Adrenal gland (tissue), 12 donors: ENCODE measurements around the gene AGBL4. TPM values are rescaled to one million over a fixed set of nuclear protein-coding genes. Genes with fewer than 3 reads are reported as not detected.

ENCODE experiments used
- DNase-seq, 7 donors: peaks; one replicate each; pipeline ENCODE4 v3.0.0-alpha.2; 2019 to 2020
- H3K27ac ChIP-seq, 5 donors: fragments of 200-600 bp; sonication (generic) in 4 of 5; 1 replicate in 3 of 5; 2 replicates in 2 of 5; pipeline versions ENCODE4 v1.5.1 to v1.8.0; 2016 to 2020; ENCODE audit warnings: mild to moderate bottlenecking in 1 of 5
- H3K27me3 ChIP-seq: fragments of 200-600 bp; 2 replicates; pipeline ENCODE4 v1.8.0; 2021
- H3K36me3 ChIP-seq, 2 donors: fragments of 200-600 bp; replicated peaks in 1 of 2; 1 replicate in 1 of 2; 2 replicates in 1 of 2; pipeline versions ENCODE4 v1.5.1 to v1.8.0; 2018 to 2022
- H3K4me1 ChIP-seq, 2 donors: fragments of 200-600 bp; replicated peaks in 1 of 2; 1 replicate in 1 of 2; 2 replicates in 1 of 2; pipeline versions ENCODE4 v1.5.1 to v1.8.0; 2018 to 2021
- H3K4me3 ChIP-seq, 4 donors: fragments of 200-600 bp; sonication (generic) in 3 of 4; one replicate each; pipeline ENCODE4 v1.5.1; 2016 to 2018
- H3K9me3 ChIP-seq, 3 donors: fragments of 200-600 bp; sonication (generic) in 1 of 3; replicated peaks in 1 of 3; 1 replicate in 2 of 3; 2 replicates in 1 of 3; pipeline versions ENCODE4 v1.5.1 to v1.8.0; 2016 to 2021
- POLR2A ChIP-seq, 2 donors: fragments of 450-650 bp; IDR thresholded peaks; one replicate each; pipeline ENCODE4 v1.6.1; 2017; ENCODE audit warnings: antibody characterized with exemption in 2 of 2, mild to moderate bottlenecking in 2 of 2, moderate library complexity in 1 of 2
- WGBS, 4 donors: extraction: QIAGEN DNeasy Blood & Tissue Kit in 2 of 4; methylation state at CpG; one replicate each; pipeline versions ENCODE4 v1.1.5 to v1.1.7; 2013 to 2017; 5-methylcytosine and 5-hydroxymethylcytosine counted together
- intact Hi-C, 2 donors: fragments of 100-400 bp; cut with DNase I; formaldehyde crosslinking; loops; one replicate each; pipeline versions ENCODE4 v1.14.1 to v1.15.0; 2022 to 2023
- polyA plus RNA-seq, 3 donors: library from polyadenylated mRNA; stranded (reverse); fragments of 200-250 nt in 2 of 3; fragments of 350-450 nt in 1 of 3; fragmentation: Illumina TruSeq in 1 of 3; extraction: RNeasy Lipid Tissue Mini Kit (QIAGEN cat#74804) in 1 of 3; gene quantifications; one replicate each; pipeline ENCODE4 v1.2.3, GENCODE V29; 2013 to 2014
- total RNA-seq, 9 donors: library from RNA; depleted of rRNA in 4 of 9; stranded (reverse); fragments of >200 nt in 4 of 9; fragments of 120-200 nt in 1 of 9; fragmentation: NEBNext Ultra II Directional in 1 of 9; extraction: Animal tissue kit (Norgen Biotek cat#: 25700) in 1 of 9; gene quantifications; one replicate each; pipeline versions ENCODE4 v1.1.0 to v1.2.4, GENCODE V29; 2013 to 2023
- TF ChIP-seq, protein P1 (sequence below), 6 experiments: fragments of 450-650 bp in 4 of 6; fragments of 200-600 bp in 2 of 6; sonication (generic) in 1 of 6; IDR thresholded peaks; 1 replicate in 5 of 6; 2 replicates in 1 of 6; pipeline versions ENCODE4 v1.5.1 to v1.8.0; 2016 to 2021; ENCODE audit warnings: antibody characterized with exemption in 6 of 6, mild to moderate bottlenecking in 2 of 6, moderate library complexity in 1 of 6
- donor health status: healthy with polysubstance abuse.
- donor health status: Bipolar disorder and iron deficiency.
- donor health status: DM: yes; HTN: yes; CAD: no.
- donor health status: DM: no; HTN: no; CAD: no.
- donor health status: DM: no; HTN: no; CAD: no.
- donor health status: DM: yes; HTN: yes; CAD: no.

AGBL4 gene
- total and polyA plus RNA-seq, 12 donors, result 0.10 to 1.9 (median 0.80) TPM; not detected in 2

DNA sequence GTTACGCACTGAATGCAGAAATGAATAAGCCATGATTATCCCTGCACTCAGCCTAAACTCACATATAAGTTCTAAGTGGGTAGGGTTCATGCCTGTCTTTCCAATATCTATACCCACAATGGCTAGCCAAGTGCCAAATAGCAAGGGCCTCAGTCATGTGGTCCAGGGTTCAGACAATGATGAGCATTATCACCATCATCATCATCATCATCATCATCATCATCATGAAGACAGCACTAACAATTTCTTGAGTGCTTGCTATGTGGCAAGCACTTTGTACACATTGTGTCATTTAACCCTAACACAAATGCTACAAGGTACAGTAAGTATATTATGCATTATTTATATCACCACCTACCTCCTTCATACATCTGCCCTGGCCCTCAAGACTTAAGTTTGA lies 500.0 kb downstream of the AGBL4 start:
- Histone ChIP-seq H3K27me3 (no peaks in the 10 kb centered on the region), H3K36me3 (no peaks in the 10 kb centered on the region), H3K4me1 (no peaks in the 10 kb centered on the region), H3K27ac (no peak overlapping the region), H3K4me3 (no peak overlapping the region), H3K9me3 (no peaks in the 10 kb centered on the region)
- DNase-seq, result no peak
- TF ChIP-seq POLR2A (IDR thresholded peaks at IDR 0.05), result no peak
- TF ChIP-seq, protein P1, sequence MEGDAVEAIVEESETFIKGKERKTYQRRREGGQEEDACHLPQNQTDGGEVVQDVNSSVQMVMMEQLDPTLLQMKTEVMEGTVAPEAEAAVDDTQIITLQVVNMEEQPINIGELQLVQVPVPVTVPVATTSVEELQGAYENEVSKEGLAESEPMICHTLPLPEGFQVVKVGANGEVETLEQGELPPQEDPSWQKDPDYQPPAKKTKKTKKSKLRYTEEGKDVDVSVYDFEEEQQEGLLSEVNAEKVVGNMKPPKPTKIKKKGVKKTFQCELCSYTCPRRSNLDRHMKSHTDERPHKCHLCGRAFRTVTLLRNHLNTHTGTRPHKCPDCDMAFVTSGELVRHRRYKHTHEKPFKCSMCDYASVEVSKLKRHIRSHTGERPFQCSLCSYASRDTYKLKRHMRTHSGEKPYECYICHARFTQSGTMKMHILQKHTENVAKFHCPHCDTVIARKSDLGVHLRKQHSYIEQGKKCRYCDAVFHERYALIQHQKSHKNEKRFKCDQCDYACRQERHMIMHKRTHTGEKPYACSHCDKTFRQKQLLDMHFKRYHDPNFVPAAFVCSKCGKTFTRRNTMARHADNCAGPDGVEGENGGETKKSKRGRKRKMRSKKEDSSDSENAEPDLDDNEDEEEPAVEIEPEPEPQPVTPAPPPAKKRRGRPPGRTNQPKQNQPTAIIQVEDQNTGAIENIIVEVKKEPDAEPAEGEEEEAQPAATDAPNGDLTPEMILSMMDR (IDR thresholded peaks at IDR 0.05), result no peak
- intact Hi-C loops, result no loop called here
- 81 to 92% (median 89%) methylated on average over 1 of the region's 1 CpG for WGBS, 4 donors

DNA sequence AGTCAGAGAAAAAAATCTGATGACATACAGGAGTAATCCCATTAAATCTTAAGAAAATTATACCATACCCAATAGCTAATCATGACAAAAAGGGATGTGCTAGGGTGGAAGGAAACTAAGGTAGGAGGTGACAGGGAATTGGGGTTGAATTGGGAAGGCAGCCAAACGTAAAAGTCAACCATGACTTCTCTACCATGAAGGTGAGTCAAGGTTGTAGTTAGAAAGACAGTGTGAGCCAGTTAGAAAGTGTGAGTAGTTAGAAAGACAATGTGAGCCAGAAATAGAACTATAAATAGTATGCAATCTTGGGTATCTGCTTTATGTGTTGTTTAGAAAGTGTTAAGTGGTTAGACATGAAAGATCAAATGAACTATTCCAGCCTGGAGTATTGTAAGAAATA lies 556.8 kb downstream of the AGBL4 start:
- 34 to 59% (median 55%) methylated on average over 1 of the region's 1 CpG for WGBS, 4 donors
- intact Hi-C loops, result no loop called here
- H3K4me3 ChIP-seq, result no peak overlapping the region
- H3K4me1 ChIP-seq, result no peaks in the 10 kb centered on the region
- no peak for TF ChIP-seq POLR2A (IDR thresholded peaks at IDR 0.05)
- no peaks in the 10 kb centered on the region for H3K36me3 ChIP-seq
- H3K27me3 ChIP-seq, result no peaks in the 10 kb centered on the region
- H3K27ac ChIP-seq, result no peak overlapping the region
- no peak for DNase-seq
- H3K9me3 ChIP-seq, result peaks cover 0 to 4% (median 0%) of the 10 kb centered on the region in 3 donors

DNA sequence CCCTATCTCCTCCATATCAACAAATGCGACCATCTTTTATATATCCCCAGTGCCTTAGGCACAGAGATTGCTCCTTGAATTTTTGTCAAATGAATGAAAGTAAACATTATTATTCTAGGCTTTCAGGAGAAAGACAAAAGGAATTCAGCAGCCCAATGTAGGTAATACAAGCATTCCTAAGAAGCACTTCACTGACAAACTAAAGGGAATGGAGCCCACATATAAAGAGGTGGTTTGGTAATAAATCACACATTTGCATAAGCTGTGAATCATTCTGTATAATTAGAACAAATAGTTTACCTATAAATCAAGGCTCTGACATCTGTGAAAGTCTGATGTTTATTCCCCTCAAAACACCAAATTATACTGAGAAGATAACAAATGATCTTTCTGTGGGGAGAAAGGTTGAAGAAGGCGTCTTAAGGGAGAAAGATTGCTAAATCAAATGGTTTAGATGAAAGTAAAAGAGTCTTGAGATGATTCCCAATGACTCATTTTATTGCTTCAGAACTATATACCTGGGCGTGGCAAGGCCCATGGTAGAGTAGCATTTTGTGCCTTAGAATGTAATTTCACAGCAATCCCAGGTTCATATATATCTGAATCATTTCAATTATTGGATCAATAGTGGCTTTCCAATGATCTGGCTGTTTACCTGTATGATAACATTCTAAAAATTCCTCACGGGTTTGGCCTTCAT lies 558.1 kb downstream of the AGBL4 start:
- DNase-seq, result no peak
- no peak for TF ChIP-seq POLR2A (IDR thresholded peaks at IDR 0.05)
- TF ChIP-seq, protein P1 (IDR thresholded peaks at IDR 0.05), result no peak
- Histone ChIP-seq H3K4me3 (no peak overlapping the region), H3K9me3 (peaks cover 0 to 4% (median 0%) of the 10 kb centered on the region in 3 donors), H3K4me1 (no peaks in the 10 kb centered on the region), H3K36me3 (no peaks in the 10 kb centered on the region), H3K27me3 (no peaks in the 10 kb centered on the region), H3K27ac (no peak overlapping the region)
- 57 to 64% (median 63%) methylated on average over 4 of the region's 4 CpGs for WGBS, 4 donors
- intact Hi-C loops, result no loop called here

DNA sequence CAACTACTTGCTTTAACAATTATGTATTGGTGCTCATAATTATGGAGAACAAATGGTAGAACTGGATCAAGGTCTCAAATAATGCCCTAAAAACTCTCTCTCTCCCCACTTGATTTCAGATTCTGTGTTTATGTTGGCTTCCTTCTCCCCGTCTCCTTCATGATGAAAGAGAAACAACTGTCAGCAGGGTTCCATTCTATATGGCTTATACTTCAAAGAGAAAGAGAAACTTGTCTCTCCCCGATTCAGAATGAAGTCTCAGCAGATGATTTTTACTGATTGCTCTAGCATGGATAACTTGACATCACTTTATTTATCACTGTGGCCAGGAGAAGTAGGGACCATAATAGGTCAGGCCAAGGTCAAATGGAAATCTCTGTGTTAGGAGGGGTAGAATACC lies 575.6 kb downstream of the AGBL4 start:
- WGBS, 4 donors, result 18 to 40% (median 35%) methylated on average over 2 of the region's 2 CpGs
- H3K9me3 ChIP-seq, result no peaks in the 10 kb centered on the region
- H3K27me3 ChIP-seq, result no peaks in the 10 kb centered on the region
- intact Hi-C loops, result no loop called here
- no peak for DNase-seq
- no peak for TF ChIP-seq POLR2A (IDR thresholded peaks at IDR 0.05)
- TF ChIP-seq, protein P1 (IDR thresholded peaks at IDR 0.05), result no peak
- no peaks in the 10 kb centered on the region for H3K36me3 ChIP-seq
- no peak overlapping the region for H3K4me3 ChIP-seq
- H3K4me1 ChIP-seq, result no peaks in the 10 kb centered on the region
- no peak overlapping the region for H3K27ac ChIP-seq

DNA sequence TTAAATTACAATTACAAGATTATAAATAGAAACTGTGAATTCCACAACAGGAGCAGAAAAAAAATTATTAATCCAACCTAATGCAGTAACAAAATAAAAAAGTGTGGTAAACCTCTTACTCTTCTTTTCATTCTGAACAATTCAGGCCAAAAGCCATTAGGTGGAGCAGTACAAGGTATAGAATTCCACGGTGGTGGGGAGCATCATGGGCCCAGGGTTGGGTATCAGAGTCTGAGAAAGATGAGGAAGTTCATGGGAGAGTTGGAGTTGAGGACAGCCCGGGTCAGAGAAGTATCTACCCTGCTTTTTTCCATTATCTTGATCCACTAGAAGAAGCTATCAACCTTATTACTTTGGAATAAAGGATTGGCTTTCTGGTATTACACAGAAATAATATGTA lies 586.9 kb downstream of the AGBL4 start:
- H3K27me3 ChIP-seq, result no peaks in the 10 kb centered on the region
- no peak overlapping the region for H3K4me3 ChIP-seq
- TF ChIP-seq, protein P1 (IDR thresholded peaks at IDR 0.05), result no peak
- no peak for TF ChIP-seq POLR2A (IDR thresholded peaks at IDR 0.05)
- H3K4me1 ChIP-seq, result no peaks in the 10 kb centered on the region
- no peaks in the 10 kb centered on the region for H3K36me3 ChIP-seq
- peaks cover 0 to 4% (median 0%) of the 10 kb centered on the region in 3 donors for H3K9me3 ChIP-seq
- no peak for DNase-seq
- H3K27ac ChIP-seq, result no peak overlapping the region
- intact Hi-C loops, result no loop called here
- WGBS, 4 donors, result 28 to 50% (median 35%) methylated on average over 2 of the region's 2 CpGs
